Activated T-cell treated with anti-CD3 and anti-CD28 coated beads for 4 hours (primary cell): Measurements from ENCODE around the gene EP400.
"Not testable (repeated sequence)": the region's sequence is repeated elsewhere in the genome, so short reads cannot be mapped to it uniquely, and the experiment has no call there.

Experiments
- DNase-seq: peaks from one replicate; pipeline ENCODE4 v3.0.0-alpha.2; 2020

EP400 gene

DNA sequence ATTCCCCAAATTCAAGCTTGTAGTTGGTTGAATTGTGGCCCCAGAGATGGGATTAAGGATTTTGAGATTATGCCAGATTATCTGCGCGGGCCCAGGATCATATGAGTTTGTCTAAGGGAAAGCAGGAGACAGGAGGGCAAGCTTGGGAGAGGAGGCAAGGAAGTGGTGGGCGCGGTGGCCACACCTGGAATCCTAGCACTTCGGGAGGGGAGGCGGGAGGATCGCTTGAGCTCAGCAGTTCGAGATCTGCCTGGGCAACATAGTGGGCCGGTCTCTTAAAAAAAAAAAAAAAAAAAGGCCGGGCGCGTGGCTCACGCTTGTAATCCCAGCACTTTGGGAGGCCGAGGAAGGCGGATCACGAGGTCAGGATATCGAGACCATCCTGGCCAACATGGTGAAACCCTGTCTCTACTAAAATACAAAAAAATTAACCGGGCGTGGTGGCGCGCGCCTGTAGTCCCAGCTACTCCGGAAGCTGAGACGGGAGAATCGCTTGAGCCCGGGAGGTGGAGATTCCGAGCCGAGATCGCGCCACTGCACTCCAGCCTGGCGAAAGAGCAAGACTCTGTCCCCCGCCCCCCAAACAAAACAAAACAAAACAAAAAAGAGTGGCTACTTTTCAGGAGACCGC lies 21.5 kb upstream of the EP400 start:
- no peak for DNase-seq

DNA sequence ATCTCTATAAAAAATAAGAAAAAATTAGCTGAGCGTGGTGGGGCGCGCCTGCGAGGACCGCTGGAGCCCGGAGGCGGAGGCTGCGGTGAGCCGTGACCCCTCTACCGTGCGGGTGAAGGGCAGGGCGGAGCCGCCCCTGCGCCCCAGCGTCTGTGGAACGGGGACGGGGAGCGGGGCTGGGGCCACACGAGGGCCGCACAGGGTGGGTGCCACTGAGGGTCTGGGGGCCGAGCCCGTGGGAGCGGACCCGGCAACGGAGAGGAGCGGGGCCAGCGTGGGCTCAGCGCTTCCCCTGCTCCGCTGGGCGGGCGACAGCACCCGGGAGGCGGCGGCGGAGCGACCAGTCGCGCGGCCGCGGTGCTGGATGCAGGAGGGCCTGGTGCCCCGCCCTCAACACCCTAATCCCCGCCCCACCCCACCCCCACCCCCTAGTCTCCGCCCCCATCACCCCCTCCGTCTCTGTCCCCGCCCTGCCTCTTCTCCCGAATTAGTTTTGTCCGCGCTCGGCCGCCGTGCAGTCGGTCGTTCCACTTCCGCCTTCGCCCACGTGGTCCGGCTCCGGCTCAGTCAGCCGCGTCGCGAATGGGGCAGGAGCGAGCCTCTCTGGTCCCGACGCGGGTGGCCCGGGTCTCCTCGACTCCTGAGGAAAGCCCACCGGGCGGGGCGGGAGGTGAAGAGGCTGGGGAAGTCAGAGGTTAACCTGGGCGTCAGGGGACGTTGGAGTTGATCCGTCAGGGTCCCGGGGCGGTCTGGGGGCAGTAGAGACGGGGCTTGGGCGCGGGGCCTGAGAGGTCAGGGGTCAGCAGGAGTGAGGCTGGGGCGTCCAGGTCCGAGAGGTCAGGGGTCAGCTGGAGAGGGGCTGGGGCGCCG lies 20.8 kb upstream of the EP400 start, which contains the start of gene PUS1:
PUS1 (plus strand) TSS at position 566 of the 870 bp plus-strand sequence. CDS start 447 bp downstream, outside the sequence.
- DNase-seq, result peak; percentile 89

DNA sequence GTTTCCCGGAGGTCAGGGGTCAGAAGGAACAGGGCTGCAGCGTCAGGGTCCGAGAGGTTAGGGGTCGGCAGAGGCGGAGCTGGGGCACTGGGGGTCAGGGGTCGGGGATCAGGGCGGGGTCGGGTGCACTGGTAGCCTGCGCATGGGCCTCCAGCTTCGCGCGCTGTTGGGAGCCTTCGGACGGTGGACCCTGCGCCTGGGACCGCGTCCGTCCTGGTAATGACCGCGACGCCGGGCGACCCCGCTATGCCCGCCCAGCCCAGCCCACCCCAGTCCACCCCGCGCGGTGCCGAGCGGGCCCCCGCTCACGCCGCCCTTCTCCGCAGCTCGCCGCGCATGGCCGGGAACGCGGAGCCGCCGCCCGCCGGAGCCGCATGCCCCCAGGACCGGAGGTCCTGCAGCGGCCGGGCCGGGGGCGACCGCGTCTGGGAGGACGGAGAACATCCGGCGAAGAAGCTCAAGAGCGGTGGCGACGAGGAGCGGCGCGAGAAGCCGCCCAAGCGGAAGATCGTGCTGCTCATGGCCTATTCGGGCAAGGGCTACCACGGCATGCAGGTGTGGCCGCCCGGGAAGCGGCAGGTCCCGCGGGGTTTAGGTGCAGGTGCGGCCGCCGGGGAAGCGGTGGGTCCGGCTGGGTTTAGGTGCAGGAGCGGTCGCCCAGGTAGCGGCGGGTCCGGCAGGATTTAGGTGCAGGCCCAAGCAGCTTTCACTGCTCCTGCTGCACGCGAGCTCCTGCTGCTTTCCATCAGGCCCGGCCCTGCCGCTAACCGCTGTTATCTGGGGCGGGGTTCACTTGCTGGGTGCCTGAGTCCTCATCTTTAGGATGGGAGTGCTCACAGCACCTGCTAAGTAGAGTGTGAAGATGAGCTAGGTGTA lies 19.9 kb upstream of the EP400 start:
- DNase-seq, result peak; percentile 18

DNA sequence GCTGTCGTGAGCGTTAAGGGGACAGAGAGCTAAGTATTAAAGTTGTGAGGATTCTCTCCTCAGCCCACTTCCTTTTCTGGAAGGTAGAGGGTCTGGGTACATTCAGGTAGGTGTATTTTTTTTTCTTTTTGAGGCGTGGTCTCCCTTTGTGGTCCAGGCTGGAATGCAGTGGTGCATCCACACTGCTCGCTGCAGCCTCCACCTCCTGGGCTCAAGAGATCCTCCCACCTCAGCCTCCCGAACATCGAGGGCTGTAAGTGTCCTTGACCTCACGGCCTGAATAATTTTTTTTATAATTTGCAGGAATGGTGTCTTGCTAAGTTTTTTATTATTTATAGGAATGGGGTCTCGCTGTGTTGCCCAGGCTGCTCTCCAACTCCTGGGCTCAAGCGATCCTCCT lies 19.2 kb upstream of the EP400 start:
- DNase-seq, result no peak

DNA sequence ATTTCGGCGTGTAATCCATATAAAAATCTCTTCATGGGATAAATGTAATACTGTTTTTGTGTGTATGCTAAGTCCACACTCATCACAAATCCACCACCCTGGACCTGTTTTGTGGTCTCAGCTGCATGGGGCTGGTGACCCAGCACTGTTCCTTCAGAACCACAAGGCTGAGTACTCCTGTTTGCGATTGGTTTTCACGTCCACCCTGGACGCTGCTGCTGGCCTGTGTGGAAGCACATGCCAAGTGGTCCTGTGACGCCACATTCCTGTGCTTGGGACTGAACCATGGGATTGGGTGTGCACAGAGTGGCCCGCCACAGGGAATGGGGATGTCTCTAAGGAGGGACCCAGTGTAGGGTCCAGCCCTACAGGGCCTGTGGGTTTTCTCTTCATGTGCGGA lies 16.4 kb upstream of the EP400 start:
- no peak for DNase-seq

DNA sequence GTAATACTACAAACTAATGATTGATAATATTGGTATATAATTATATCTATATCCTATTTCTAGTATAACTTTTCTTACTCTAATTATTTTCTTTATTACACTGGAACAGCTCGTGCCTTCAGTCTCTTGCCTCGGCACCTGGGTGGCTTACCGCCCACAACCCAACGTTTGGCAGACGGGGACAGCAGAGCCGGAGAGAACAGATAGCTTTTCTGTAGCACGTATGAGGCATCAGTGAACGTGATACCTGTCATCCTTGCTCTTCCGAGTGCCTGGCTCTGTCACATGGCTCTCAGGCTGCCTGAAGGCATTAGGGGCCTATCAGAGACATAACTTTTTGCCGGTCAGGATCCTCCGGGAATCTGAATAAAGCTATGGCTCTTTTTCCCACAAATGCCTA lies 15.2 kb upstream of the EP400 start:
- no peak for DNase-seq

DNA sequence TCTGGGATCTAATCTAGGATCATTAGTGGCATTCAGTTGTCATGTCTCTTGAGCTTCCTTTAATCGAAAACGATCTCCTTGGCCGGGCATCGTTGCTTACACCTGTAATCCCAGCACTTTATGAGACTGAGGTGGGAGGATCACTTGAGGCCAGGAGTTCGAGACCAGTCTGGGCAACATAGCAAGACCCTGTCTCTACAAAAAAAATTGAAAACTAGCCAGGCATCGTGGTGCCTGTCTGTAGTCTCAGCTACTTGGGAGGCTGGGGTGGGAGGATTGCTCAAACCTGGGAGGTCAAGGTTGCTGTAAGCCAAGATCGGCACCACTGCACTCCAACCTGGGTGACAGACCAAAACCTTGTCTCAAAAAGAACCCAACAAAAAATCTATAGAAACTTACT lies 11.7 kb upstream of the EP400 start:
- DNase-seq, result no peak

DNA sequence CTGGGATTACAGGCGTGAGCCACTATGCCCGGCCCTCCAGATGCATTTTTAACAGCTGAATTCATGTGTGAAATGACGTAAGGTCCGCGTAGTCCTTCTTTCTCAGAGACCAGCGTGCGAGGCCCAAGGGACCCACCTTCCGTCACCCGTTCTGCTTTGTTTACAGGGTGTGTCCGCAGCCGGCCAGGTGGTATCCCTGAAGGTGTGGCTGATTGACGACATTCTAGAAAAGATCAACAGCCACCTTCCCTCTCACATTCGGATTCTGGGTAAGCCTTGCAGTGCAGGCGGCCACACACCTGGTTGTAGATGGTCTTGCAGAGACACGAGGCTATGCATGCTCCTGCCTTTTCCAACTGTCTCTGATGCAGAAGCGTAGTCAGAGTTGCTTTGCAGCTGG lies 10.7 kb upstream of the EP400 start:
- DNase-seq, result no peak

DNA sequence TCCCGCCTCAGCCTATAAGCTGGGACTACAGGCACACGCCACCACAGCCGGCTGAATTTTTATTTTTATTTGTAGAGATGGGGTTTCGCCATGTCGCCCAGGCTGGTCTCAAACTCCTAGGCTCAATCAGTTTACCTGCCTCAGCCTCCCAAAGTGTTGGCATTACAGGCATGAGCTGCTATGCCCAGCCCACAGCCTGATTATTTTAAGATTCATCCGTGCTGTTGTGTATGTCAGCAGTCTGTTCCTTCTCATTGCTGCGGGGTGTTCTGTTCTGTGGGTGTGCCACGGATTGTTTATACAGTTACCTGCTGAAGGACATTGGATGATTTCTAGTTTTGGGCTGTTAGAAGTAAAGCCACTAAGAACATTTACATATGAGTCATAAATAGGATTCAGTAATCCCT lies 9.6 kb upstream of the EP400 start:
- DNase-seq, result no peak

DNA sequence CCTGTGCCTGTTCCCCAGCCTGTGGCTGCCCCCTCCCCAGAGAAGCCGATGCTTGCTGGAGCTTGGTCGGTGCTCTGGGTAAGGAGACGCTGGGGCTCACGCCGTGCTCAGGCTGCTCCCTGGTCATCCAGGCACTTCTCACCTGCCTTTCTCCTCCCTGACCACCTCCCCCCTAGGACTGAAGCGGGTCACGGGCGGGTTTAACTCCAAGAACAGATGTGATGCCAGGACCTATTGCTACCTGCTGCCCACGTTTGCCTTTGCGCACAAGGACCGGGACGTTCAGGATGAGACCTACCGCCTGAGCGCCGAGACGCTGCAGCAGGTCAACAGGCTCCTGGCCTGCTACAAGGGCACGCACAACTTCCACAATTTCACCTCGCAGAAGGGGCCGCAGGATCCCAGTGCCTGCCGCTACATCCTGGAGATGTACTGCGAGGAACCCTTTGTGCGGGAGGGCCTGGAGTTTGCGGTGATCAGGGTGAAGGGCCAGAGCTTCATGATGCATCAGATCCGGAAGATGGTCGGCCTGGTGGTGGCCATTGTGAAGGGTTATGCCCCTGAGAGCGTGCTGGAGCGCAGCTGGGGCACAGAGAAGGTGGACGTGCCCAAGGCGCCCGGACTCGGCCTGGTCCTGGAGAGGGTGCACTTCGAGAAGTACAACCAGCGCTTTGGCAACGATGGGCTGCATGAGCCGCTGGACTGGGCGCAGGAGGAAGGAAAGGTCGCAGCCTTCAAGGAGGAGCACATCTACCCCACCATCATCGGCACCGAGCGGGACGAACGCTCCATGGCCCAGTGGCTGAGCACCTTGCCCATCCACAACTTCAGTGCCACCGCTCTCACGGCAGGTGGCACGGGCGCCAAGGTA lies 8.4 kb upstream of the EP400 start:
- no peak for DNase-seq

DNA sequence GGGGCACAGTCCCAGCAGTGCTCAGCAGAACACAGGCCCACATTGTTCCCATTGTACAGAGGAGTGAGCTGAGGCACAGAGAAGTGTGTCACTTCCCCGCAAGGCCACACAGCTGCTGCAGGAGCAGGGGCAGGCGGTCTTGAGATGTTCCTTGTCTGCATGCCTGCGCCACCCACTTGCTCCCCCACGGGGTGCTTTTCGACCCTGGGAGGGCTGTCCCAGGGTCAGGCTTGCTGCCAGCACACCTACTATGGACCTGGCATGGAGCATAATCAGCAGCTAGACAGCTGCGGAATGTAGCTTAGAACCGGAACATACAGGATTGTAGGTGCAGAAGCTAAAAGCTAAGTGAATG lies 7.8 kb upstream of the EP400 start:
- no peak for DNase-seq

DNA sequence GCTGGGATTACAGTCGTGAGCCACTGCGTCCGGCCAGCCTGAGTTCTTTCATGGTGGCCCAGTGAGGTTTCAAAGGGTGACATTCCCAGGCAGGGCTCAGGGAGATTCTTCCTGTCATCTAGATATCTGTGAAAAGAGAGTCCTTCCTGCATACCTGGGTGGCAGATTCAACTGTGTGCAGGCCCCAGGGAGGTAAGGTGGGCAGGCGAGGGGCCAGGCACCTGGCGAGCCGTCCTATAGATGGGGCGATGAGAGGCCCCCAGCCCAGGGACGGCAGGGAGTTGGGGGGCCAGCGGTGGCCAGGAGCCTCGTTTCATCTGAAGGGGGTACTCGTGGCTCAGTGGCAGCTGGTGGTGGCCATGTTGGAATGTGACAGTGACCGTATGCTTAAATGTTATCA lies 7.1 kb upstream of the EP400 start:
- DNase-seq, result no peak

DNA sequence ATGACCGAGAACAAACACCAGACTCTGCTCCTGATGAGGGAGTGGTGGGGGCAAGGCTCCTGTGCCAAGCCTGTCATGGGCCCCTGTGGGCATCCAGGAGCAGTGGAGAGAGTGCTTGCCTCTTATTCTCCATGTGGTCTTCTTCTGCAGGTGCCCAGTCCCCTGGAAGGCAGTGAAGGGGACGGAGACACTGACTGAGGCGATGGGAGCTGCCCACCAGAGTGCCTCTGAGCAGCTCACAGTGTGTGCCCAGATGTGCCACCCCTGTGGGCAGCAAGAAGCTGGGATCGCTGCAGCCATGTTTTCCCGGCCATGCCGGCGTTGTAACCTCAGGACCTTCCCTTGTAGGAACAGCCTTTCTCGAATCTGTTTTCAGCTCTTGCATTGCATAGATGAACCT lies 6.4 kb upstream of the EP400 start:
- no peak for DNase-seq

DNA sequence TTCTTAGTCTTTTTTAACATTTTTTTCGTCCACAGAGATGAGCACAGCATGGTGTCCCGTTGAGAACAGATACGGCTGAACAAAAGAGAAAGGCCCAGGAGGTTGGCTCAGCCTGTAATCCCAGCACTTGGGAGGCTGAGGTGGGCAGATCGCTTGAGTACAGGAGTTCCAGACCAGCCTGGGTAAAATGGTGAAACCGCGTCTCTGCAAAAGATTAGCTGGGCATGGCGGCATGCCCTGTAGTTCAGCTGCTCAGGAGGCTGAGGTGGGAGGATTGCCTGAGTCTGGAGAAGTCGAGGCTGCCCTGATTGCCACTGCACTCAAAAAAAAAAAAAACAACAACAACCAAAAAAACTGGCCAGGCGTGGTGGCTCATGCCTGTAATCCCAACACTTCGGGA lies 5.9 kb upstream of the EP400 start:
- no peak for DNase-seq

DNA sequence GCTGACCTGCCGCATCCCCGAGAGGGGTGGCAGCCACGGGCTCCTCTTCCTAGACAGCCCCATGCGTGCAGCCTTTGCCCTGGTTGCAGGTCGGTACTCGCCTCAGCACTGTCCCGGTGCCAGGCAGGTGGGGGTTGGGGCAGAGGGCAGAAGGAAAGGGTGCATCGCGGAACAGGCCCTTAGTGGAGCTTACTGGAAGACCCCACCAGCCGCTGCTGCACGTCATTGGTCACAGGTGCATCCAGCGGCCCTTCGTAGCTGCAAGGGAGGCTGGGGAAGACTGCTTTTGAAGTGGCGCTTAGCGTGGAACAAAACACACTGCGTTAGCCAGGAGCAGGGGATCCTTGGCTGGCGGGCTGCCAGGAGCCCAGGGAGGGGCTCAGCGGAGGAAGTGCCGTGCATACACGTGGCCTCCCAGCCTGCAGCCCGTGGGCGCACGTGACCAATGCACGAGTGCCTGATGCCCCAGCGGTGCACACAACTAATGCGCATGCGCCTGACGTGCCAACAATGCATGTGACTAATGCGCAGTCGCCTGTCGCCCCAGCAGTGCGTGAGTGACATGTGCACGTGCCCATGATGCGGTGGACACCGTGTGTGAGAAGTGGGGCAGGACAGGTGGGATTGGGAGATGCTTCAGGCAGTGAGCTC lies 5.0 kb upstream of the EP400 start:
- no peak for DNase-seq

DNA sequence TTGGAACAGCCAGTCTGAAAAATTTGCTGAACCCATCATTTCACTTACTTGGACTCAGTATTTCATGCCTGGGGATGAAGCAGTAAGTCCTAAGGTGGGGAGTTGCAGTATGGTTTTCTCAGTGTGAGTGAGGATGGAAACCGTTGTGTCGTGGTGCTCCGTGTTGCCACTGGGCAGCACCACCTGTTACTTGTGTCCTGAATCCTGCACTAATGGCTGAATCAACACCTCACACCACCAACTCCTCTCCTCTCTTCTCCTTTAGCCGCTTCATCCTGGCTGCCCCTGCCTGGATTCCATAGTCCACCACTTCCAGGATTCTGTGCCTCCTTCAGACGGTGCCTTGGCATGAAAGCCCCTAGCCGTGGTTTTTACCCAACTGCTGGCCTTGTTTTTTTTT lies 3.0 kb upstream of the EP400 start:
- DNase-seq, result no peak

DNA sequence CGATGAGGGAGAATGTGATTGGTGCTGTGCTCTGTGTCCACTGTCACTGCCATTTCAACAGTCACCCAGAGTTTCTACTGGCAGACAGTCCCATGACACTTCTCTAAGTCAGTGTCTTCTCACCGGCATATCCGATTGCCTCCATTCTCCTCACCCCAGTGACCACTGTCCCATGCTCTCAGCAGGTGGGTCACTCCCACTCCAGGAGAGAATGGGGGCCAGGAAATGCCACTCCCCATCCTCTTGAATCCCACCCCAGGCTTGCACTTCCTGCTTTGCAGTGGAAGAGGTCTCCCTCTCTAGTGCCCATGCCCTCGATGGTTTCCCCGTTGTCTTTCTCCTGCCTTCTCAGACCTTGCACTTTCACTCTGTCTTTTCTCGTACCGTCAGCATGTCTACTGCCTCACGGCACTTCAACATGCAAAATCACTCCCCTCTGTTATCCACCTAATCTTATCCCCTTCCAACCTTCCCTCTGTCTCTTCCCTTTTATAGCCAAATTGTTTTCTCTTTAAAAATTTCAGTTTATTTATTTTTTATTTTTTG lies 2.2 kb upstream of the EP400 start:
- no peak for DNase-seq

DNA sequence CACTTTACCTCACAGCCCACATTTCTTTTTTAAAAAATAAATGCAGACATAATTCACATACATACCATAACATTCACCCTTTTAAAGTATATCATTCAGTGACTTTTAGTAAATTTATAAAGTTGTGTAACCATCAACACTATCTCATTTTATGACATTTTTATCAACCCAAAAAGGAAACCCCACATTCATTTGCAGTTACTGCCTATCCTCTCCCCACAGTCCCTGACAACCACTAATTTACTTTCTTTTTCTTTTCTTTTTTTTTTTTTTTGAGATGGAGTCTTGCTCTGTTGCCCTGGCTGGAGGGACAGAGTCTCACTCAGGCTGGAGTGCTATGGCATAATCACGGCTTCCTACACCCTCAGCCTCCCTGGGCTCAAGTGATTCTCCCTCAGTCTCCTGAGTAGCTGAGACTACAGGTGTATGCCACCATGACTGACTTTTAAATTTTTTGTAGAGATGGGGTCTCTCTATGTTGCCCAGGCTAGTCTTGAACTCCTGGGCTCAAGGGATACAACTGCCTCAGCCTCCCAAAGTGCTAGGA lies 1.5 kb upstream of the EP400 start:
- DNase-seq, result no peak

DNA sequence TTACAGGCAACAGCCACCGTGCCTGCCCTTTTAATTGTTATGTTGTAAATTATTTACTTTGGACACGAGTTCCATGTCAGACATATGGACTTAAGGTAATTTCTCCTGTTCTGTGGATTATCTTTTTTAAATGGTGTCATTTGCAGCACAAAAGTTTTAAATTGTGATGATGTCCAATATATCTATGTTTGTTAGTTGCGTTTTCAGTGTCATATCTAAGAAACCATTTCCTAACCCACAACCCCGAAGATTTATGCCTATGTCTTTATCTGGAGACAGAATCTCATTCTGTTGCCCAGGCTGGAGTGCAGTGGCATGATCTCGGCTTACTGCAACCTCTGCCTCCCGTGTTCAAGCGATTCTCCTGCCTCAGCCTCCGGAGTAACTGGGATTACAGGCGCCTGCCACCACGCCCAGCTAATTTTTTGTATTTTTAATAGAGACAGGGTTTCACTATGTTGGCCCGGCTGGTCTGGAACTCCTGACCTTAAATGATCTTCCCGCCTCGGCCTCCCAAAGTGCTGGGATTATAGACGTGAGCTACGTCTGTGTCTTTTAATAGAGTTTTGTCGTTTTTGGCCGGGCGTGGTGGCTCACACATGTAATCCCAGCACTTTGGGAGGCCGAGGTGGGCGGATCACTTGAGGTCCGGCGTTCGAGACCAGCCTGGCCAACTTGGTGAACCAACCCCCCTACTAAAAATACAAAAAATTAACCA lies 870 bp upstream of the EP400 start:
- DNase-seq, result not testable (repeated sequence)

DNA sequence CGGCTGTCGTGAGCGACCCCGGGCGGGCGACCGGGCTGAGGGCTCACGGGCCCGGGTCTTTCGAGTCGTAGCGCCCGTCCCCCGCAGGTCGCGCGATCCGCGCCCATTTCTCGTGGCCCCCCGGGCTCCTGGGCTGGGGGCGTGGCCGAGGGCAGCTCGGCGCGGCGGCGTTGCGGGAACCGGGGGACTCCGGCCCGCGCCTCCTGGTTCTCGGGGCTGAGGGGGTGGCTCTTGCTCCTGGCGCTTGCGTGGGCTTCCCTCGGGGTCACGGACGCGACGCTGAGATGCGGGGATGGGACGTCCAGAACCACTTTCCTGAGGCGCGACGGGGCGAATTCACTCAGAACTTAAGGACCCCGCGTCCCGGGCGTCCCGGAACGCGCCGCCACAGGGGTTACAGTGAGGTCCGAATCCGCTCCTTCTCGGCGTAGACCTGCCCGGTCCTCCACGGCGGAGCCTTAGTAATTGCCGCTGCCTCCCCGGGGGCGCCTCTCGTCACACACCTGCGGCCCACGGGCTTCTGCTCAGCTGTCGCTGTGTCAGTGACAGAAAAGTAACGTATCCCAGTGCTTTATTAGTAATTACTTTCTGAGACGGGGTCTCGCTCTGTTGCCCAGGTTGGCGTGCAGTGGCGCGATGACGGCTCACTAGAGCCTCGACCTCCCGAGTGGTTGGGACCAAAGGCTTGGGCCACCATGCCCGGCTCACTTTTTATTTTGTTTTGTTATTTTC lies 606 bp downstream of the EP400 start:
- DNase-seq, result peak; percentile 40
